HG02759 (cell line): ENCODE measurements around the gene FNDC4.

Experiments
- ATAC-seq: cut with Tn5 transposase; IDR thresholded peaks from one replicate; pipeline ENCODE4 v1.9.1; 2021; ENCODE audit warnings: mild to moderate bottlenecking, moderate library complexity; ENCODE audit not compliant: unreplicated experiment

The FNDC4 gene

GRCh38 chr2:27494284-27494943, 586 bp downstream of the FNDC4 start:
- ATAC-seq: no peak

- ATAC-seq: no peak
These were observed 1.1 kb downstream of the FNDC4 start for GRCh38 chr2:27493948-27494283.

- ATAC-seq: no peak
These were observed 2.4 kb downstream of the FNDC4 start for GRCh38 chr2:27492557-27492956.

- ATAC-seq: peak; percentile 98
These were observed 5.3 kb downstream of the FNDC4 start, which contains the start of gene IFT172 for GRCh38 chr2:27489498-27490397. TSS of gene IFT172 (minus strand) at chr2:27489743. CDS start at chr2:27489653, 90 bp downstream.

GRCh38 chr2:27489118-27489497, 5.9 kb downstream of the FNDC4 start:
- peak; percentile 2 for ATAC-seq

- no peak for ATAC-seq
These were observed 9.5 kb downstream of the FNDC4 start for GRCh38 chr2:27485496-27485895.

- no peak for ATAC-seq
These were observed 23.0 kb downstream of the FNDC4 start for GRCh38 chr2:27471961-27472360.

GRCh38 chr2:27464443-27464842, 30.6 kb downstream of the FNDC4 start:
- ATAC-seq: no peak

GRCh38 chr2:27461118-27461517, 33.9 kb downstream of the FNDC4 start:
- no peak for ATAC-seq

GRCh38 chr2:27453968-27454367, 41.0 kb downstream of the FNDC4 start:
- no peak for ATAC-seq

GRCh38 chr2:27451095-27451494, 43.9 kb downstream of the FNDC4 start:
- no peak for ATAC-seq

- ATAC-seq: no peak
These were observed 46.6 kb downstream of the FNDC4 start for GRCh38 chr2:27448381-27448780.

GRCh38 chr2:27446057-27446456, 48.9 kb downstream of the FNDC4 start:
- no peak for ATAC-seq

- no peak for ATAC-seq
These were observed 49.4 kb downstream of the FNDC4 start for GRCh38 chr2:27445615-27446014.

- no peak for ATAC-seq
These were observed 49.8 kb downstream of the FNDC4 start for GRCh38 chr2:27445155-27445554.

- ATAC-seq: no peak
These were observed 52.1 kb downstream of the FNDC4 start for GRCh38 chr2:27442920-27443282.

GRCh38 chr2:27441958-27442919, 52.8 kb downstream of the FNDC4 start, which contains the start of gene KRTCAP3:
TSS of gene KRTCAP3 (plus strand) at chr2:27442381. CDS start at chr2:27442413, 32 bp downstream.
- ATAC-seq: no peak
